MM.1S (cell line): ENCODE data around the gene LCA5L.
"Not testable (repeated sequence)": the region's sequence is repeated elsewhere in the genome, so short reads cannot be mapped to it uniquely, and the experiment has no call there.

ENCODE experiments used
- DNase-seq: peaks from one replicate; pipeline ENCODE4 v3.0.0-alpha.2; 2015
- H2AFZ ChIP-seq: fragments of 300-600 bp; sonication (generic); 2 replicates; pipeline ENCODE4 v1.6.0; 2016; ENCODE audit warnings: antibody characterized with exemption, low read length
- H3F3A ChIP-seq: fragments of 300-600 bp; sonication (generic); 2 replicates; pipeline ENCODE4 v1.6.1; 2016; ENCODE audit warnings: mild to moderate bottlenecking, antibody characterized with exemption, low read length, moderate library complexity, mixed read lengths; ENCODE audit not compliant: insufficient read depth
- H3K27ac ChIP-seq: fragments of 300-600 bp; sonication (generic); 2 replicates; pipeline ENCODE4 v1.5.1; 2016; ENCODE audit warnings: mild to moderate bottlenecking, low read length
- H3K27me3 ChIP-seq: fragments of 300-600 bp; sonication (generic); replicated peaks from 2 replicates; pipeline ENCODE4 v1.6.0; 2016; ENCODE audit warnings: low read length; ENCODE audit not compliant: insufficient read depth
- H3K36me3 ChIP-seq: fragments of 300-600 bp; sonication (generic); replicated peaks from 2 replicates; pipeline ENCODE4 v1.6.1; 2016; ENCODE audit warnings: mild to moderate bottlenecking, low read length, mixed read lengths; ENCODE audit not compliant: insufficient read depth
- H3K4me1 ChIP-seq: fragments of 300-600 bp; sonication (generic); 2 replicates; pipeline ENCODE4 v1.6.1; 2016; ENCODE audit warnings: low read length, mixed read lengths
- H3K4me2 ChIP-seq: fragments of 300-600 bp; sonication (generic); 2 replicates; pipeline ENCODE4 v1.6.0; 2016; ENCODE audit warnings: low read depth, low read length
- H3K4me3 ChIP-seq: fragments of 300-600 bp; sonication (generic); 2 replicates; pipeline ENCODE4 v1.5.1; 2016; ENCODE audit warnings: low read length, mixed read lengths
- H3K79me2 ChIP-seq: fragments of 300-600 bp; sonication (generic); 2 replicates; pipeline ENCODE4 v1.6.1; 2016; ENCODE audit warnings: mixed run types, low read length, mixed read lengths
- H3K9ac ChIP-seq: fragments of 300-600 bp; sonication (generic); 2 replicates; pipeline ENCODE4 v1.6.1; 2016; ENCODE audit warnings: low read length, mixed read lengths
- H3K9me2 ChIP-seq: fragments of 300-600 bp; sonication (generic); replicated peaks from 2 replicates; pipeline ENCODE4 v1.6.1; 2016; ENCODE audit warnings: mild to moderate bottlenecking, low read length, mixed read lengths; ENCODE audit not compliant: insufficient read depth
- H3K9me3 ChIP-seq: fragments of 300-600 bp; sonication (generic); replicated peaks from 2 replicates; pipeline ENCODE4 v1.6.1; 2016; ENCODE audit warnings: mild to moderate bottlenecking, low read length, mixed read lengths; ENCODE audit not compliant: insufficient read depth
- H4K20me1 ChIP-seq: fragments of 300-600 bp; sonication (generic); 2 replicates; pipeline ENCODE4 v1.6.1; 2016; ENCODE audit warnings: mild to moderate bottlenecking, low read length, moderate library complexity, mixed read lengths; ENCODE audit not compliant: insufficient read depth
- CTCF ChIP-seq: fragments of 300-600 bp; sonication (generic); IDR thresholded peaks from 2 replicates; pipeline ENCODE4 v1.5.1; 2016; ENCODE audit warnings: antibody characterized with exemption, low read length, mixed read lengths
- EZH2 ChIP-seq: fragments of 300-600 bp; sonication (generic); optimal IDR thresholded peaks from 2 replicates; pipeline ENCODE3; 2017; ENCODE audit warnings: low read depth, mild to moderate bottlenecking, antibody characterized with exemption, low read length, mixed read lengths
- EZH2phosphoT487 ChIP-seq: fragments of 300-600 bp; sonication (generic); IDR thresholded peaks from 2 replicates; pipeline ENCODE4 v1.6.1; 2018; ENCODE audit warnings: antibody characterized with exemption, low read length

The LCA5L gene

GRCh38 chr21:39385299-39386145 lies 60.1 kb downstream of the LCA5L start:
- peaks cover 9% of the 10 kb centered on the region for H3K4me1 ChIP-seq
- H3K4me3 ChIP-seq: no peak overlapping the region
- H3K36me3 ChIP-seq: no peaks in the 10 kb centered on the region
- no peaks in the 10 kb centered on the region for H3K9me3 ChIP-seq
- peaks cover 34% of the 10 kb centered on the region for H3K79me2 ChIP-seq
- TF ChIP-seq EZH2: no peak
- TF ChIP-seq EZH2phosphoT487: no peak
- TF ChIP-seq CTCF: no peak
- no peaks in the 10 kb centered on the region for H4K20me1 ChIP-seq
- no peak for DNase-seq
- peaks cover 6% of the 10 kb centered on the region; the same call in 1 of the 2 replicates for H3F3A ChIP-seq
- H2AFZ ChIP-seq: no peak overlapping the region
- no peaks in the 10 kb centered on the region for H3K9me2 ChIP-seq
- H3K27ac ChIP-seq: no peak overlapping the region
- no peak overlapping the region for H3K9ac ChIP-seq
- H3K4me2 ChIP-seq: no peak overlapping the region
- no peaks in the 10 kb centered on the region for H3K27me3 ChIP-seq

GRCh38 chr21:39384674-39385298 lies 60.8 kb downstream of the LCA5L start:
- no peaks in the 10 kb centered on the region for H3K36me3 ChIP-seq
- H3K9ac ChIP-seq: no peak overlapping the region
- no peak for TF ChIP-seq EZH2
- TF ChIP-seq CTCF: no peak
- TF ChIP-seq EZH2phosphoT487: no peak
- H3K27ac ChIP-seq: no peak overlapping the region
- H4K20me1 ChIP-seq: no peaks in the 10 kb centered on the region
- no peaks in the 10 kb centered on the region for H3K9me2 ChIP-seq
- peaks cover 6% of the 10 kb centered on the region; the same call in 1 of the 2 replicates for H3F3A ChIP-seq
- H3K27me3 ChIP-seq: no peaks in the 10 kb centered on the region
- DNase-seq: no peak
- H3K79me2 ChIP-seq: peaks cover 34% of the 10 kb centered on the region
- no peaks in the 10 kb centered on the region for H3K9me3 ChIP-seq
- no peak overlapping the region for H3K4me2 ChIP-seq
- H2AFZ ChIP-seq: no peak overlapping the region
- H3K4me3 ChIP-seq: no peak overlapping the region
- H3K4me1 ChIP-seq: peaks cover 9% of the 10 kb centered on the region

- H3K4me1 ChIP-seq, H3K9me2 ChIP-seq, H3K27ac ChIP-seq, H4K20me1 ChIP-seq, H3F3A ChIP-seq, DNase-seq, H3K27me3 ChIP-seq, H3K4me3 ChIP-seq, H3K9me3 ChIP-seq, H3K36me3 ChIP-seq, H3K9ac ChIP-seq, H3K4me2 ChIP-seq, H2AFZ ChIP-seq: not testable (repeated sequence)
- peaks cover 19% of the 10 kb centered on the region; the same call in 1 of the 2 replicates for H3K79me2 ChIP-seq
Observed at GRCh38 chr21:39382096-39382495, 63.5 kb downstream of the LCA5L start.
